Muscle of leg (tissue), 11 donors: Measurements from ENCODE around the gene SALL3. TPM values are rescaled to one million over a fixed set of nuclear protein-coding genes. Genes with fewer than 3 reads are reported as not detected.

ENCODE experiments used
- DNase-seq: peaks from one replicate; pipeline ENCODE4 v3.0.0; 2013
- H3K27ac ChIP-seq: one replicate; pipeline ENCODE4 v1.5.1; 2013; ENCODE audit warnings: mild to moderate bottlenecking, low read length, control low read depth
- H3K27me3 ChIP-seq: one replicate; pipeline ENCODE4 v1.6.1; 2013; ENCODE audit warnings: low read length; ENCODE audit not compliant: control insufficient read depth, insufficient read depth
- H3K36me3 ChIP-seq: one replicate; pipeline ENCODE4 v1.6.1; 2013; ENCODE audit warnings: low read length; ENCODE audit not compliant: control insufficient read depth, insufficient read depth
- H3K4me1 ChIP-seq: one replicate; pipeline ENCODE4 v1.6.1; 2013; ENCODE audit warnings: low read length; ENCODE audit not compliant: control insufficient read depth, insufficient read depth
- H3K4me3 ChIP-seq: one replicate; pipeline ENCODE4 v1.5.1; 2013; ENCODE audit warnings: low read length, control low read depth
- H3K9me3 ChIP-seq: replicated peaks from 2 replicates; pipeline ENCODE4 v1.6.1; 2013; ENCODE audit warnings: low read depth, low read length; ENCODE audit not compliant: control insufficient read depth
- WGBS: methylation state at CpG from one replicate; pipeline ENCODE4 v1.1.5; 2013; ENCODE audit warnings: missing lambda C conversion rate; ENCODE audit not compliant: insufficient coverage; 5-methylcytosine and 5-hydroxymethylcytosine counted together
- polyA plus RNA-seq, 8 donors: library from polyadenylated mRNA; unstranded; fragments of 120-200 nt; gene quantifications; one replicate each; pipeline versions ENCODE4 v1.2.1 to v1.2.3, GENCODE V29; 2013; ENCODE audit warnings: inconsistent platforms in 1 of 8, low replicate concordance in 1 of 8; ENCODE audit not compliant: insufficient read length in 8 of 8, insufficient read depth in 1 of 8
- total RNA-seq: library from RNA; stranded (reverse); fragments of 120-200 nt; gene quantifications from one replicate; pipeline ENCODE4 v1.2.4, GENCODE V29; 2013

SALL3 gene
- total and polyA plus RNA-seq, 9 donors, result 0.07 to 0.09 TPM; not detected in 7

- 81% methylated on average over 11 of the region's 13 CpGs for WGBS
- H3K9me3 ChIP-seq, result no peaks in the 10 kb centered on the region
- no peak overlapping the region for H3K4me3 ChIP-seq
- H3K27me3 ChIP-seq, result peaks cover 18% of the 10 kb centered on the region
- H3K36me3 ChIP-seq, result no peaks in the 10 kb centered on the region
- no peak for DNase-seq
- no peak overlapping the region for H3K27ac ChIP-seq
- no peaks in the 10 kb centered on the region for H3K4me1 ChIP-seq
Observed at GRCh38 chr18:79000997-79001396, 21.4 kb downstream of the SALL3 start.

- H3K27me3 ChIP-seq, result peaks cover 7% of the 10 kb centered on the region
- no peak for DNase-seq
- no peaks in the 10 kb centered on the region for H3K4me1 ChIP-seq
- no peaks in the 10 kb centered on the region for H3K9me3 ChIP-seq
- H3K36me3 ChIP-seq, result no peaks in the 10 kb centered on the region
- H3K27ac ChIP-seq, result no peak overlapping the region
- 92% methylated on average over 28 of the region's 28 CpGs for WGBS
- no peak overlapping the region for H3K4me3 ChIP-seq
Observed at GRCh38 chr18:79005653-79006052, 26.0 kb downstream of the SALL3 start.

DNA sequence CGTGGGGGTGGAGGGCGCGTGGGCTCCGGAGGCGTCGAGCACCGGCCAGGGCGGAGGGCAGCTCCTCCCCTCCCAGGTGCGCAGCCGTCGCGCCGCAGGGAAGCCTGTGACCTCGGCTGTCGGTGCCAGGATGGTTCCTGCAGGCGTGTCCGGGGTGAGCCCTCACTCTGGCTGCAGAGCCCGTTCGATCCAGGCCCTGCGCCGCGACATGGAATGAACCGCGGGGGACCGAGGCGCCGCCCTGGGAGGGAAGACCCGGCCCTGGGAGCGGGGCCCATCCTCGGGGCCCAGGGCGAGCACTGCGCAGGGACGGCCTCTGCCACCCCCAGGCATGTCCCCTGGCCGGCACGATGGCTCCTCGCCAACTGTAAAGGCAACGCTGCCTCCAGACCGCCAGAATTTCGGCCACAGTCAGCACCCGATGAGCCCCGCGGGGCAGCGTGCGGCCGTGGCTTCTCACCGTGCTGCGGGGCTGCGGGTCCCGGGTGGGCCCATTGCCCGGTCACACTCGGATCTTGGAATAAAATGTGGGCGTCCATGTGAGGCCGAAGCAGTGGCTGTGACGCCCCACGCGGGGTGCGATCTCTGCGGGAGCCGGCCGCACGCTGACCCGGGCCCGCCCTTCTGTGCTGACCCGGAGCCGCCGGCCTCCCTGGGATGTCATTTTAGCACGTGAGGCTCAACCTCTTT lies 26.6 kb downstream of the SALL3 start:
- WGBS, result 85% methylated on average over 67 of the region's 67 CpGs
- peaks cover 6% of the 10 kb centered on the region for H3K27me3 ChIP-seq
- H3K36me3 ChIP-seq, result no peaks in the 10 kb centered on the region
- no peaks in the 10 kb centered on the region for H3K4me1 ChIP-seq
- DNase-seq, result no peak
- H3K9me3 ChIP-seq, result no peaks in the 10 kb centered on the region
- H3K27ac ChIP-seq, result no peak overlapping the region
- H3K4me3 ChIP-seq, result no peak overlapping the region

GRCh38 chr18:79007440-79007839 lies 27.8 kb downstream of the SALL3 start:
- no peaks in the 10 kb centered on the region for H3K36me3 ChIP-seq
- DNase-seq, result no peak
- H3K4me1 ChIP-seq, result no peaks in the 10 kb centered on the region
- peaks cover 9% of the 10 kb centered on the region for H3K27me3 ChIP-seq
- 90% methylated on average over 7 of the region's 9 CpGs for WGBS
- no peak overlapping the region for H3K4me3 ChIP-seq
- H3K9me3 ChIP-seq, result no peaks in the 10 kb centered on the region
- no peak overlapping the region for H3K27ac ChIP-seq

DNA sequence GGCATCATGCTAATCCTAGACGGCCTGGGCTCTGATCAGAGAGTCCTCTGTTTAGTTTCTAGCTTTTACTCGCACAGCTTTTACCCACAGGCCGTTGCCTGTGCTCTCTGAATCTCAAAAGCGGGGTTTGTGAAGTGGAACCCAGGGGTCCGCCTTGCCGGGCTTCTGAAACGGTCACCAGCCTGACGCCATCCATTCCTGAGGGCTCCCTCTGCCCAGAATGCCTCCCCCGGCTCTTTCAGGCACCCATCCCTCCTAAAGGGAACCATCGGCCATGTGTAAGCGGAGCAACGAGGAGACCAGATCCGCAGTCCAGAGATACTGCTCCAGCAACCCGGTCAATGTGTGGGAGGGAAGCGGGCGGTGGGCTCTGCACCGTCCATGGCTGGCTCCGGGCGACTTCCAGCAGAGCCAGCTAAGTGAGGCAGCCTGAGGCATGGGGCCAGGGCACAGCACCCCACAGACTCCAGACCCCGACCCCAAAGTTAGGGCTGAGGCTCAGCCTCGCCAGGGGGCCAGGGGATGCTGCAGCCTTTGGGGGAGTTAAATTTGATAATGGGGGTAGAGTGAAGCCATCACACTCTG lies 28.8 kb downstream of the SALL3 start:
- H3K9me3 ChIP-seq, result no peaks in the 10 kb centered on the region
- no peak overlapping the region for H3K27ac ChIP-seq
- no peaks in the 10 kb centered on the region for H3K36me3 ChIP-seq
- peaks cover 9% of the 10 kb centered on the region for H3K27me3 ChIP-seq
- WGBS, result 90% methylated on average over 18 of the region's 21 CpGs
- DNase-seq, result no peak
- H3K4me3 ChIP-seq, result no peak overlapping the region
- no peaks in the 10 kb centered on the region for H3K4me1 ChIP-seq

DNA sequence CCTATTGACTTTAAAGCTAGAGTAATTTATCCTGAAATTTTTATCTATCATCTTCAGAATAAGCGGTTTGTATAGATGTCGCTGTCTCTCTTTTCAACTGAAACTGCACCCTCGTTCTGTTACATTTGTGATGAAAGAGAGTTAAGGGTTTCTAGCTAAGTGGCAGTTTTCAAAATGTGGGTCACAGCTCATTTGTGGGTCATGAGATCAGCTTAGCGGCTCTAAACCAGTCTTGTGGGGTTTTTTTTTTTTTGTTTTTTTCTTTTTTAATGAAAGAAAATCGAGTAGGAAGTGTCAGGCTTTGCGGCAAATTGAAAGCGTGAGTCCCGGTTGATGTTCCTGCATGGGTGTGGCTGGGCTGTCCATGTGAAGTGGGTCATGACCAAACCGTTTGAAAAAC lies 31.2 kb downstream of the SALL3 start:
- peaks cover 8% of the 10 kb centered on the region for H3K27me3 ChIP-seq

GRCh38 chr18:79011300-79011870 lies 31.8 kb downstream of the SALL3 start:
- WGBS, result 80% methylated on average over 14 of the region's 17 CpGs
- H3K4me3 ChIP-seq, result no peak overlapping the region
- no peak for DNase-seq
- H3K27ac ChIP-seq, result no peak overlapping the region
- H3K36me3 ChIP-seq, result no peaks in the 10 kb centered on the region
- H3K4me1 ChIP-seq, result no peaks in the 10 kb centered on the region
- no peaks in the 10 kb centered on the region for H3K9me3 ChIP-seq
- peaks cover 8% of the 10 kb centered on the region for H3K27me3 ChIP-seq

More for the DNA sequence above, 31.2 kb downstream of the SALL3 start:
- DNase-seq, result no peak
- Histone ChIP-seq H3K4me1 (no peaks in the 10 kb centered on the region), H3K27ac (no peak overlapping the region), H3K9me3 (no peaks in the 10 kb centered on the region), H3K4me3 (no peak overlapping the region), H3K36me3 (no peaks in the 10 kb centered on the region)
- 82% methylated on average over 6 of the region's 9 CpGs for WGBS

- no peaks in the 10 kb centered on the region for H3K9me3 ChIP-seq
- no peak for DNase-seq
- H3K4me3 ChIP-seq, result no peak overlapping the region
- peaks cover 8% of the 10 kb centered on the region for H3K27me3 ChIP-seq
- H3K36me3 ChIP-seq, result no peaks in the 10 kb centered on the region
- 48% methylated on average over 7 of the region's 10 CpGs for WGBS
- no peaks in the 10 kb centered on the region for H3K4me1 ChIP-seq
- no peak overlapping the region for H3K27ac ChIP-seq
Observed at GRCh38 chr18:79013869-79014268, 34.3 kb downstream of the SALL3 start.

GRCh38 chr18:79018911-79019310 lies 39.3 kb downstream of the SALL3 start:
- H3K27me3 ChIP-seq, result peaks cover 2% of the 10 kb centered on the region
- DNase-seq, result no peak
- H3K4me1 ChIP-seq, result no peaks in the 10 kb centered on the region
- no peak overlapping the region for H3K4me3 ChIP-seq
- WGBS, result 85% methylated on average over 7 of the region's 12 CpGs
- H3K9me3 ChIP-seq, result no peaks in the 10 kb centered on the region
- H3K27ac ChIP-seq, result no peak overlapping the region
- no peaks in the 10 kb centered on the region for H3K36me3 ChIP-seq

DNA sequence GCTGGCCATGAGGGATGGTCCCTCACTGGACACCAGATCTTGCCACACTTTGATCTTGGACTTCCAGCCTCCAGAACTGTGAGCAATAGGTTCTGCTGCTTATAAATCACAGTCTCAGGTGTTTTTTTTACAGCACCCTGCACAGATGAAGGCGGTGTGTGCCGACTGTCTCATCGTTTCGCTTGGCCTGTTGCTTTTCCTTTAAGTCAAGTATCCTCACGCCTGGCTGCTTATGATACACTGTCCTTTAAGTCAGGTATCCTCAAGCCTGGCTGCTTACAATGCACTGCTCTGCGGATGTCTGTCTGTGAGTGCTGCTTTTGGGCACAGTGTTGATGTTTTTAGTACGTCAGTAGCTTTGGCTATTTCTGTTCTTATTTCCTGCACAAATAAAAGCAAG lies 40.3 kb downstream of the SALL3 start:
- no peaks in the 10 kb centered on the region for H3K27me3 ChIP-seq
- no peak overlapping the region for H3K4me3 ChIP-seq
- H3K27ac ChIP-seq, result no peak overlapping the region
- 69% methylated on average over 6 of the region's 7 CpGs for WGBS
- H3K4me1 ChIP-seq, result no peaks in the 10 kb centered on the region
- DNase-seq, result no peak
- no peaks in the 10 kb centered on the region for H3K36me3 ChIP-seq
- no peaks in the 10 kb centered on the region for H3K9me3 ChIP-seq
